GM12878 (cell line): Measurements from ENCODE around the gene SLC25A20. TPM values are rescaled to one million over a fixed set of nuclear protein-coding genes. Genes with fewer than 3 reads are reported as not detected.

ENCODE experiments used
- CBX5 ChIP-seq: sonication (generic); IDR thresholded peaks from 2 replicates; pipeline ENCODE4 v1.6.1; 2016; ENCODE audit warnings: low read depth, moderate library complexity, mild to moderate bottlenecking, inconsistent platforms
- IKZF2 ChIP-seq, 2 experiments: fragments of 450-650 bp; IDR thresholded peaks; 2 replicates each; pipeline ENCODE4 v1.6.1; 2017; ENCODE audit warnings: mild to moderate bottlenecking in 2 of 2, moderate library complexity in 2 of 2
- MXI1 ChIP-seq: fragments of 150-350 bp; IDR thresholded peaks from 2 replicates; pipeline ENCODE4 v1.6.1; 2011; ENCODE audit warnings: low read depth, mild to moderate bottlenecking, inconsistent platforms, low read length, improper control_type of control experiment
- TCF3 ChIP-seq: IDR thresholded peaks from 2 replicates; pipeline ENCODE4 v1.6.1; 2012; ENCODE audit warnings: low read depth, mild to moderate bottlenecking, low read length, borderline replicate concordance; ENCODE audit not compliant: insufficient read depth
- ZSCAN29 ChIP-seq: fragments of 450-650 bp; IDR thresholded peaks from 2 replicates; pipeline ENCODE4 v1.6.1; 2017; ENCODE audit warnings: mild to moderate bottlenecking, moderate library complexity
- polyA plus RNA-seq, 11 experiments: library from polyadenylated mRNA; depleted of rRNA in 4 of 11; unstranded in 6 of 11; stranded (reverse) in 5 of 11; fragments of >200 nt; fragmentation: Nextera tagmentation in 4 of 11; fragmentation: Illumina TruSeq in 1 of 11; extraction: Ambion mirVana in 4 of 11; extraction: Trizol in 1 of 11; gene quantifications; 1 replicate in 1 of 11; 2 replicates in 10 of 11; pipeline versions ENCODE4 v1.2.1 to v1.2.3, GENCODE V29; 2011 to 2016; ENCODE audit warnings: inconsistent platforms in 2 of 11, missing spikeins in 2 of 11, low read depth in 1 of 11
- total RNA-seq, 4 experiments: library from RNA; depleted of rRNA in 3 of 4; stranded (reverse); fragments of >200 nt in 3 of 4; fragmentation: Illumina TruSeq in 1 of 4; extraction: Trizol in 1 of 4; gene quantifications; 2 replicates each; pipeline versions ENCODE4 v1.2.1 to v1.2.3, GENCODE V29; 2013 to 2021
- TF ChIP-seq, protein P1 (sequence below): fragments of 450-650 bp; IDR thresholded peaks from 2 replicates; pipeline ENCODE4 v1.6.1; 2014; ENCODE audit warnings: mild to moderate bottlenecking
- TF ChIP-seq, protein P2 (sequence below): IDR thresholded peaks from 2 replicates; pipeline ENCODE4 v1.6.1; 2012; ENCODE audit warnings: low read length, inconsistent platforms
- TF ChIP-seq, protein P3 (sequence below): fragments of 450-650 bp; IDR thresholded peaks from 2 replicates; pipeline ENCODE4 v1.6.1; 2018; ENCODE audit warnings: mild to moderate bottlenecking, low read depth, moderate library complexity; ENCODE audit not compliant: partially characterized antibody
- TF ChIP-seq, protein P4 (sequence below): IDR thresholded peaks from 2 replicates; pipeline ENCODE4 v1.6.1; 2012; ENCODE audit warnings: low read depth, low read length, improper control_type of control experiment

The SLC25A20 gene
- total and polyA plus RNA-seq, 10 of the 15 experiments (the other 5 are each of a cell fraction or from before 2014, with no cell fraction given) = 12.9 to 38.6 (median 22.1) TPM

DNA sequence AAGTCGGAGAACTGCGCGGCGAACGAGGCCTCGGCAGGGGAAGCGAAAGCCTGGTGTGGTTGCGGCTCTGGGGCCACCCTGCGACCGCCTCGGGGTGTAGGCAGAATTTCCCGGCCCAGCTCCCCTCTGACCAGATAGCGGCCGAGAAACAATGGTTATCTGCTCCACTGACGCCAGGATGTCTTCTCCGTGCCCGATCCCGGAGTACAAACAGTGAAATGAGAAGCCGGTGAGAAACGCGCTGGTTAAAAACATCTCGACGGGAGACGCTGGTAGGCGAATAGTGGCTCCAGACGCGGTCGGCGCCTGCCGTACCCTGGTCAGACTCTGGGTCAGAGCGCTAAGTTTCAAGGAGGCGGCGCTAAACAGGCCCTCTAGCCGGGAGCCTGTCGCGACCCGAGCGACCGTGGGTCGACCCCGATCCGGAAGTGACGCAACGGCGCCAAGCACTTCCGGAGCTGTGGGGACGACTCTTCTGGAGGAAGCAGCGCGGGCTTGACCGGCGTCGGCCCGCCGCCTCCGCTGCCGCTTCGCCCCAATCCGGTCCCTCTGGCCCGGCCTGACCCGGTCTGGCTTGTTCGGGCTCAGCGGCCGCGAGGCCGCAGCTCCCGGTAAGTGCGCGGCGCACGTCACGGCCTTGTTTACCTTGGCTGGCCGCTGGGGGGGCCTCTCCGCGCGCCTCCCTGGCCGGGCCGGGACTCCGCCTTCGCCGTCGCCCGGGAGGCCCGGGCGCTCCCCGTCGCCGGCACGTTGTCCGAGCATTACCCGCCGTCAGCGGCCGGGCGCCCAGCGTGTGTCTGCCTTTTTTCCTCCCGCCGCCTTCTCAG lies 19.9 kb upstream of the SLC25A20 start, which contains the start of gene ARIH2 (continued):
- TF ChIP-seq, protein P1, sequence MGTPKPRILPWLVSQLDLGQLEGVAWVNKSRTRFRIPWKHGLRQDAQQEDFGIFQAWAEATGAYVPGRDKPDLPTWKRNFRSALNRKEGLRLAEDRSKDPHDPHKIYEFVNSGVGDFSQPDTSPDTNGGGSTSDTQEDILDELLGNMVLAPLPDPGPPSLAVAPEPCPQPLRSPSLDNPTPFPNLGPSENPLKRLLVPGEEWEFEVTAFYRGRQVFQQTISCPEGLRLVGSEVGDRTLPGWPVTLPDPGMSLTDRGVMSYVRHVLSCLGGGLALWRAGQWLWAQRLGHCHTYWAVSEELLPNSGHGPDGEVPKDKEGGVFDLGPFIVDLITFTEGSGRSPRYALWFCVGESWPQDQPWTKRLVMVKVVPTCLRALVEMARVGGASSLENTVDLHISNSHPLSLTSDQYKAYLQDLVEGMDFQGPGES = 0 out of 2 replicates have a peak, but pooled peaks have one; percentile 21
- 0 out of 2 replicates have a peak, but pooled peaks have one; percentile 17 for TF ChIP-seq CBX5
- TF ChIP-seq, protein P2, sequence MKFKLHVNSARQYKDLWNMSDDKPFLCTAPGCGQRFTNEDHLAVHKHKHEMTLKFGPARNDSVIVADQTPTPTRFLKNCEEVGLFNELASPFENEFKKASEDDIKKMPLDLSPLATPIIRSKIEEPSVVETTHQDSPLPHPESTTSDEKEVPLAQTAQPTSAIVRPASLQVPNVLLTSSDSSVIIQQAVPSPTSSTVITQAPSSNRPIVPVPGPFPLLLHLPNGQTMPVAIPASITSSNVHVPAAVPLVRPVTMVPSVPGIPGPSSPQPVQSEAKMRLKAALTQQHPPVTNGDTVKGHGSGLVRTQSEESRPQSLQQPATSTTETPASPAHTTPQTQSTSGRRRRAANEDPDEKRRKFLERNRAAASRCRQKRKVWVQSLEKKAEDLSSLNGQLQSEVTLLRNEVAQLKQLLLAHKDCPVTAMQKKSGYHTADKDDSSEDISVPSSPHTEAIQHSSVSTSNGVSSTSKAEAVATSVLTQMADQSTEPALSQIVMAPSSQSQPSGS = peak; percentile 66; the same call in 1 of the 2 replicates
- TF ChIP-seq IKZF2 (IDR thresholded peaks at IDR 0.05) = peak; percentile 61 to 78
- TF ChIP-seq, protein P3, sequence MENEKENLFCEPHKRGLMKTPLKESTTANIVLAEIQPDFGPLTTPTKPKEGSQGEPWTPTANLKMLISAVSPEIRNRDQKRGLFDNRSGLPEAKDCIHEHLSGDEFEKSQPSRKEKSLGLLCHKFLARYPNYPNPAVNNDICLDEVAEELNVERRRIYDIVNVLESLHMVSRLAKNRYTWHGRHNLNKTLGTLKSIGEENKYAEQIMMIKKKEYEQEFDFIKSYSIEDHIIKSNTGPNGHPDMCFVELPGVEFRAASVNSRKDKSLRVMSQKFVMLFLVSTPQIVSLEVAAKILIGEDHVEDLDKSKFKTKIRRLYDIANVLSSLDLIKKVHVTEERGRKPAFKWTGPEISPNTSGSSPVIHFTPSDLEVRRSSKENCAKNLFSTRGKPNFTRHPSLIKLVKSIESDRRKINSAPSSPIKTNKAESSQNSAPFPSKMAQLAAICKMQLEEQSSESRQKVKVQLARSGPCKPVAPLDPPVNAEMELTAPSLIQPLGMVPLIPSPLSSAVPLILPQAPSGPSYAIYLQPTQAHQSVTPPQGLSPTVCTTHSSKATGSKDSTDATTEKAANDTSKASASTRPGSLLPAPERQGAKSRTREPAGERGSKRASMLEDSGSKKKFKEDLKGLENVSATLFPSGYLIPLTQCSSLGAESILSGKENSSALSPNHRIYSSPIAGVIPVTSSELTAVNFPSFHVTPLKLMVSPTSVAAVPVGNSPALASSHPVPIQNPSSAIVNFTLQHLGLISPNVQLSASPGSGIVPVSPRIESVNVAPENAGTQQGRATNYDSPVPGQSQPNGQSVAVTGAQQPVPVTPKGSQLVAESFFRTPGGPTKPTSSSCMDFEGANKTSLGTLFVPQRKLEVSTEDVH = peak; percentile 71
- TF ChIP-seq, protein P4, sequence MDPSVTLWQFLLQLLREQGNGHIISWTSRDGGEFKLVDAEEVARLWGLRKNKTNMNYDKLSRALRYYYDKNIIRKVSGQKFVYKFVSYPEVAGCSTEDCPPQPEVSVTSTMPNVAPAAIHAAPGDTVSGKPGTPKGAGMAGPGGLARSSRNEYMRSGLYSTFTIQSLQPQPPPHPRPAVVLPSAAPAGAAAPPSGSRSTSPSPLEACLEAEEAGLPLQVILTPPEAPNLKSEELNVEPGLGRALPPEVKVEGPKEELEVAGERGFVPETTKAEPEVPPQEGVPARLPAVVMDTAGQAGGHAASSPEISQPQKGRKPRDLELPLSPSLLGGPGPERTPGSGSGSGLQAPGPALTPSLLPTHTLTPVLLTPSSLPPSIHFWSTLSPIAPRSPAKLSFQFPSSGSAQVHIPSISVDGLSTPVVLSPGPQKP = peak; percentile 72
- TF ChIP-seq TCF3 = 0 out of 2 replicates have a peak, but pooled peaks have one; percentile 24
- peak; percentile 6 for TF ChIP-seq MXI1
- no peak for TF ChIP-seq ZSCAN29
- TF ChIP-seq, all 136 proteins: peak for 69
